K562 (cell line): ENCODE results near the gene LRRC61. TPM values are rescaled to one million over a fixed set of nuclear protein-coding genes. Genes with fewer than 3 reads are reported as not detected.

ENCODE experiments used
- FUS ChIP-seq: fragments of 200-400 bp; formaldehyde crosslinking; optimal IDR thresholded peaks from 2 replicates; pipeline ENCODE3; 2017; ENCODE audit warnings: low read depth, low read length
- GTF2F1 ChIP-seq: IDR thresholded peaks from 2 replicates; pipeline ENCODE4 v1.6.1; 2011; ENCODE audit warnings: low read depth, low read length, improper control_type of control experiment
- ILK ChIP-seq: fragments of 450-650 bp; IDR thresholded peaks from 2 replicates; pipeline ENCODE4 v1.6.1; 2016; ENCODE audit warnings: missing genetic modification characterization, low read depth, mild to moderate bottlenecking, missing compliant biosample characterization, moderate library complexity, borderline replicate concordance
- MECOM ChIP-seq: fragments of 250-450 bp; sonication (Bioruptor Pico); IDR thresholded peaks from 2 replicates; pipeline ENCODE4 v1.8.0; 2022; ENCODE audit warnings: inconsistent platforms
- RBM34 ChIP-seq: fragments of 200-400 bp; formaldehyde crosslinking; IDR thresholded peaks from 2 replicates; pipeline ENCODE4 v1.6.1; 2018; ENCODE audit warnings: low read length, borderline replicate concordance; ENCODE audit not compliant: insufficient read depth
- SIRT6 ChIP-seq: IDR thresholded peaks from one replicate; pipeline ENCODE4 v1.6.1; 2012; ENCODE audit warnings: low read depth, mild to moderate bottlenecking, control low read depth, inconsistent platforms, low read length, moderate library complexity
- TCF7L2 ChIP-seq: fragments of 150-350 bp; IDR thresholded peaks from 2 replicates; pipeline ENCODE4 v1.6.1; 2016; ENCODE audit warnings: low read depth, mild to moderate bottlenecking, low read length, moderate library complexity
- TSC22D4 ChIP-seq: fragments of 450-650 bp; IDR thresholded peaks from 2 replicates; pipeline ENCODE4 v1.6.1; 2016; ENCODE audit warnings: missing genetic modification characterization, missing biosample characterization, control low read depth
- ZC3H4 ChIP-seq: sonication (generic); formaldehyde crosslinking; IDR thresholded peaks from 2 replicates; pipeline ENCODE4 v1.9.0; 2021; ENCODE audit warnings: missing genetic modification reagents, borderline replicate concordance
- ZNF134 ChIP-seq: fragments of 250-450 bp; sonication (Bioruptor Pico); conservative IDR thresholded peaks from 2 replicates; pipeline ENCODE4 v1.4.0; 2020
- ZNF41 ChIP-seq: fragments of 250-450 bp; sonication (Bioruptor Pico); conservative IDR thresholded peaks from 2 replicates; pipeline ENCODE4 v1.4.0; 2020; ENCODE audit warnings: mild to moderate bottlenecking
- polyA plus RNA-seq, 8 experiments: library from polyadenylated mRNA; depleted of rRNA in 4 of 8; stranded (reverse) in 5 of 8; unstranded in 3 of 8; fragments of >200 nt; fragmentation: Nextera tagmentation in 2 of 8; fragmentation: Illumina TruSeq in 1 of 8; extraction: Ambion mirVana in 2 of 8; extraction: Trizol in 1 of 8; gene quantifications; 2 replicates each; pipeline versions ENCODE4 v1.2.1 to v1.2.3, GENCODE V29; 2011 to 2014; ENCODE audit warnings: inconsistent platforms in 1 of 8, missing spikeins in 1 of 8
- total RNA-seq, 7 experiments: library from RNA; depleted of rRNA in 6 of 7; stranded (reverse); fragments of >200 nt in 6 of 7; fragmentation: Illumina TruSeq in 2 of 7; extraction: Trizol in 2 of 7; gene quantifications; 2 replicates each; pipeline versions ENCODE4 v1.2.1 to v1.2.3, GENCODE V29; 2011 to 2021; ENCODE audit warnings: low replicate concordance in 1 of 7
- TF ChIP-seq, protein P1 (sequence below): fragments of 450-650 bp; IDR thresholded peaks from 2 replicates; pipeline ENCODE4 v1.6.1; 2016; ENCODE audit warnings: antibody characterized with exemption
- TF ChIP-seq, protein P2 (sequence below): sonication (generic); formaldehyde crosslinking; IDR thresholded peaks from 2 replicates; pipeline ENCODE4 v1.8.0; 2023; ENCODE audit warnings: mild to moderate bottlenecking, missing genetic modification reagents
- TF ChIP-seq, protein P3 (sequence below): fragments of 450-650 bp; IDR thresholded peaks from 2 replicates; pipeline ENCODE4 v1.6.1; 2016; ENCODE audit warnings: mild to moderate bottlenecking
- TF ChIP-seq, protein P4 (sequence below): fragments of 450-650 bp; IDR thresholded peaks from 2 replicates; pipeline ENCODE4 v1.6.1; 2016; ENCODE audit warnings: low read depth, mild to moderate bottlenecking, moderate library complexity
- TF ChIP-seq, protein P5 (sequence below): sonication (generic); formaldehyde crosslinking; IDR thresholded peaks from 2 replicates; pipeline ENCODE4 v1.8.0; 2022; ENCODE audit warnings: mild to moderate bottlenecking, missing genetic modification reagents, borderline replicate concordance

Gene LRRC61
- total and polyA plus RNA-seq, 9 of the 15 experiments (the other 6 are each of a cell fraction or from before 2014, with no cell fraction given) = 1.3 to 55.2 (median 35.2) TPM

DNA sequence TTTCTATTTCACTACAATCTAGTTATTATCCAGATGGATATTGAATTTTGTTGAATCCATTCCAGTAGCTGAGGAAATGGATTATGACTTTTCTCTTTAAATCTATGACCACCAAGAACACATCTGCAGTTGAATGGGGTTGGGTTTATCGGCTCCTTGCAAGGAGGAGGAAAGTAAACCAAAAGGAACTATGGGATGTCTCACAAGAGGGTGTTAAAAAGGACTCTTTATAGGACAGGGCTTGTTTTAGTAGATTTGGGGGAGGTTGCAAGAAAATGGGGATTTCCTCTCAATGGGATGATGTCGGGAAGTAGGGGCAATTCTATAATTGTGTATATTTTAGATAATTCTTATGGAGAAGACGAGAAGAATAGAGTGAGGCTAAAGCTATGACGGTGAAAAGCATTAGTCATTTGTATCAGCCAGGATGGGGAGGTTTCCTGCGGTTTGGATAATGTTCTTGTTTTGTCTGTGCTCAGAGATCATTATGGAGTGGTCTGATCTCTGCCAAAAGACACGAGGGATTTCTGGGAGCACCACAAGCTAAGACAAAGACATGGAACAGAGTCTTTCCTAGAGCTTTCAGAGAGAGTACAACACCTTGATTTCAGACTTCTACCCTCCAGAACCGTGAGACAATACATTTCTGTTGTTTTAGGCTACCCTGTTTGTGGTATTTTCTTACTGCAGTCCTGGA lies 5.3 kb upstream of the LRRC61 start (continued):
- TF ChIP-seq, protein P1, sequence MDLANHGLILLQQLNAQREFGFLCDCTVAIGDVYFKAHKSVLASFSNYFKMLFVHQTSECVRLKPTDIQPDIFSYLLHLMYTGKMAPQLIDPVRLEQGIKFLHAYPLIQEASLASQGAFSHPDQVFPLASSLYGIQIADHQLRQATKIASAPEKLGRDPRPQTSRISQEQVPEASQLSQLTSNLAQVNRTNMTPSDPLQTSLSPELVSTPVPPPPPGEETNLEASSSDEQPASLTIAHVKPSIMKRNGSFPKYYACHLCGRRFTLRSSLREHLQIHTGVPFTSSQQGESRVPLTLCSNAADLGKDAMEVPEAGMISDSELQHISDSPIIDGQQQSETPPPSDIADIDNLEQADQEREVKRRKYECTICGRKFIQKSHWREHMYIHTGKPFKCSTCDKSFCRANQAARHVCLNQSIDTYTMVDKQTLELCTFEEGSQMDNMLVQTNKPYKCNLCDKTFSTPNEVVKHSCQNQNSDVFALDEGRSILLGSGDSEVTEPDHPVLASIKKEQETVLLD = no peak; the same call in 1 of the 2 replicates
- TF ChIP-seq, protein P2, sequence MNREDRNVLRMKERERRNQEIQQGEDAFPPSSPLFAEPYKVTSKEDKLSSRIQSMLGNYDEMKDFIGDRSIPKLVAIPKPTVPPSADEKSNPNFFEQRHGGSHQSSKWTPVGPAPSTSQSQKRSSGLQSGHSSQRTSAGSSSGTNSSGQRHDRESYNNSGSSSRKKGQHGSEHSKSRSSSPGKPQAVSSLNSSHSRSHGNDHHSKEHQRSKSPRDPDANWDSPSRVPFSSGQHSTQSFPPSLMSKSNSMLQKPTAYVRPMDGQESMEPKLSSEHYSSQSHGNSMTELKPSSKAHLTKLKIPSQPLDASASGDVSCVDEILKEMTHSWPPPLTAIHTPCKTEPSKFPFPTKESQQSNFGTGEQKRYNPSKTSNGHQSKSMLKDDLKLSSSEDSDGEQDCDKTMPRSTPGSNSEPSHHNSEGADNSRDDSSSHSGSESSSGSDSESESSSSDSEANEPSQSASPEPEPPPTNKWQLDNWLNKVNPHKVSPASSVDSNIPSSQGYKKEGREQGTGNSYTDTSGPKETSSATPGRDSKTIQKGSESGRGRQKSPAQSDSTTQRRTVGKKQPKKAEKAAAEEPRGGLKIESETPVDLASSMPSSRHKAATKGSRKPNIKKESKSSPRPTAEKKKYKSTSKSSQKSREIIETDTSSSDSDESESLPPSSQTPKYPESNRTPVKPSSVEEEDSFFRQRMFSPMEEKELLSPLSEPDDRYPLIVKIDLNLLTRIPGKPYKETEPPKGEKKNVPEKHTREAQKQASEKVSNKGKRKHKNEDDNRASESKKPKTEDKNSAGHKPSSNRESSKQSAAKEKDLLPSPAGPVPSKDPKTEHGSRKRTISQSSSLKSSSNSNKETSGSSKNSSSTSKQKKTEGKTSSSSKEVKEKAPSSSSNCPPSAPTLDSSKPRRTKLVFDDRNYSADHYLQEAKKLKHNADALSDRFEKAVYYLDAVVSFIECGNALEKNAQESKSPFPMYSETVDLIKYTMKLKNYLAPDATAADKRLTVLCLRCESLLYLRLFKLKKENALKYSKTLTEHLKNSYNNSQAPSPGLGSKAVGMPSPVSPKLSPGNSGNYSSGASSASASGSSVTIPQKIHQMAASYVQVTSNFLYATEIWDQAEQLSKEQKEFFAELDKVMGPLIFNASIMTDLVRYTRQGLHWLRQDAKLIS (CRISPR knock-in tag) = no peak
- TF ChIP-seq RBM34 (no peak), FUS (no peak), ILK (tag) (0 out of 2 replicates have a peak, but pooled peaks have one; percentile 13), ZC3H4 (CRISPR knock-in tag) (no peak), ZNF41 (CRISPR knock-in tag) (no peak), SIRT6 (no peak), GTF2F1 (no peak), TCF7L2 (no peak), ZNF134 (CRISPR knock-in tag) (no peak), MECOM (peak; percentile 33; the same call in 1 of the 2 replicates), TSC22D4 (no peak)
- TF ChIP-seq, protein P3, sequence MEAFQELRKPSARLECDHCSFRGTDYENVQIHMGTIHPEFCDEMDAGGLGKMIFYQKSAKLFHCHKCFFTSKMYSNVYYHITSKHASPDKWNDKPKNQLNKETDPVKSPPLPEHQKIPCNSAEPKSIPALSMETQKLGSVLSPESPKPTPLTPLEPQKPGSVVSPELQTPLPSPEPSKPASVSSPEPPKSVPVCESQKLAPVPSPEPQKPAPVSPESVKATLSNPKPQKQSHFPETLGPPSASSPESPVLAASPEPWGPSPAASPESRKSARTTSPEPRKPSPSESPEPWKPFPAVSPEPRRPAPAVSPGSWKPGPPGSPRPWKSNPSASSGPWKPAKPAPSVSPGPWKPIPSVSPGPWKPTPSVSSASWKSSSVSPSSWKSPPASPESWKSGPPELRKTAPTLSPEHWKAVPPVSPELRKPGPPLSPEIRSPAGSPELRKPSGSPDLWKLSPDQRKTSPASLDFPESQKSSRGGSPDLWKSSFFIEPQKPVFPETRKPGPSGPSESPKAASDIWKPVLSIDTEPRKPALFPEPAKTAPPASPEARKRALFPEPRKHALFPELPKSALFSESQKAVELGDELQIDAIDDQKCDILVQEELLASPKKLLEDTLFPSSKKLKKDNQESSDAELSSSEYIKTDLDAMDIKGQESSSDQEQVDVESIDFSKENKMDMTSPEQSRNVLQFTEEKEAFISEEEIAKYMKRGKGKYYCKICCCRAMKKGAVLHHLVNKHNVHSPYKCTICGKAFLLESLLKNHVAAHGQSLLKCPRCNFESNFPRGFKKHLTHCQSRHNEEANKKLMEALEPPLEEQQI = 0 out of 2 replicates have a peak, but pooled peaks have one; percentile 20
- TF ChIP-seq, protein P4, sequence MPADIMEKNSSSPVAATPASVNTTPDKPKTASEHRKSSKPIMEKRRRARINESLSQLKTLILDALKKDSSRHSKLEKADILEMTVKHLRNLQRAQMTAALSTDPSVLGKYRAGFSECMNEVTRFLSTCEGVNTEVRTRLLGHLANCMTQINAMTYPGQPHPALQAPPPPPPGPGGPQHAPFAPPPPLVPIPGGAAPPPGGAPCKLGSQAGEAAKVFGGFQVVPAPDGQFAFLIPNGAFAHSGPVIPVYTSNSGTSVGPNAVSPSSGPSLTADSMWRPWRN = 0 out of 2 replicates have a peak, but pooled peaks have one; percentile 30
- TF ChIP-seq, protein P5, sequence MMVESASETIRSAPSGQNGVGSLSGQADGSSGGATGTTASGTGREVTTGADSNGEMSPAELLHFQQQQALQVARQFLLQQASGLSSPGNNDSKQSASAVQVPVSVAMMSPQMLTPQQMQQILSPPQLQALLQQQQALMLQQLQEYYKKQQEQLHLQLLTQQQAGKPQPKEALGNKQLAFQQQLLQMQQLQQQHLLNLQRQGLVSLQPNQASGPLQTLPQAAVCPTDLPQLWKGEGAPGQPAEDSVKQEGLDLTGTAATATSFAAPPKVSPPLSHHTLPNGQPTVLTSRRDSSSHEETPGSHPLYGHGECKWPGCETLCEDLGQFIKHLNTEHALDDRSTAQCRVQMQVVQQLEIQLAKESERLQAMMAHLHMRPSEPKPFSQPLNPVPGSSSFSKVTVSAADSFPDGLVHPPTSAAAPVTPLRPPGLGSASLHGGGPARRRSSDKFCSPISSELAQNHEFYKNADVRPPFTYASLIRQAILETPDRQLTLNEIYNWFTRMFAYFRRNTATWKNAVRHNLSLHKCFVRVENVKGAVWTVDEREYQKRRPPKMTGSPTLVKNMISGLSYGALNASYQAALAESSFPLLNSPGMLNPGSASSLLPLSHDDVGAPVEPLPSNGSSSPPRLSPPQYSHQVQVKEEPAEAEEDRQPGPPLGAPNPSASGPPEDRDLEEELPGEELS (CRISPR knock-in tag) = no peak
